ENCODE measurements around the gene OGFOD3.

The OGFOD3 gene

GRCh38 chr17:82445542-82445941 lies 27.2 kb upstream of the OGFOD3 start:
- no peak overlapping the region for H3K4me3 ChIP-seq (ENCODE audit: low read depth, low read length)
- TF ChIP-seq CTCF (IDR thresholded peaks at IDR 0.05; ENCODE audit: borderline replicate concordance, insufficient read depth, low read depth, low read length) = no peak

GRCh38 chr17:82444941-82445521 lies 26.6 kb upstream of the OGFOD3 start:
- H3K4me3 ChIP-seq (ENCODE audit: low read depth, low read length) = no peak overlapping the region
- no peak for TF ChIP-seq CTCF (IDR thresholded peaks at IDR 0.05; ENCODE audit: borderline replicate concordance, insufficient read depth, low read depth, low read length)

- no peak overlapping the region for H3K4me3 ChIP-seq (ENCODE audit: low read depth, low read length)
- no peak for TF ChIP-seq CTCF (IDR thresholded peaks at IDR 0.05; ENCODE audit: borderline replicate concordance, insufficient read depth, low read depth, low read length)
Measured at GRCh38 chr17:82444284-82444893, 26.0 kb upstream of the OGFOD3 start.

DNA sequence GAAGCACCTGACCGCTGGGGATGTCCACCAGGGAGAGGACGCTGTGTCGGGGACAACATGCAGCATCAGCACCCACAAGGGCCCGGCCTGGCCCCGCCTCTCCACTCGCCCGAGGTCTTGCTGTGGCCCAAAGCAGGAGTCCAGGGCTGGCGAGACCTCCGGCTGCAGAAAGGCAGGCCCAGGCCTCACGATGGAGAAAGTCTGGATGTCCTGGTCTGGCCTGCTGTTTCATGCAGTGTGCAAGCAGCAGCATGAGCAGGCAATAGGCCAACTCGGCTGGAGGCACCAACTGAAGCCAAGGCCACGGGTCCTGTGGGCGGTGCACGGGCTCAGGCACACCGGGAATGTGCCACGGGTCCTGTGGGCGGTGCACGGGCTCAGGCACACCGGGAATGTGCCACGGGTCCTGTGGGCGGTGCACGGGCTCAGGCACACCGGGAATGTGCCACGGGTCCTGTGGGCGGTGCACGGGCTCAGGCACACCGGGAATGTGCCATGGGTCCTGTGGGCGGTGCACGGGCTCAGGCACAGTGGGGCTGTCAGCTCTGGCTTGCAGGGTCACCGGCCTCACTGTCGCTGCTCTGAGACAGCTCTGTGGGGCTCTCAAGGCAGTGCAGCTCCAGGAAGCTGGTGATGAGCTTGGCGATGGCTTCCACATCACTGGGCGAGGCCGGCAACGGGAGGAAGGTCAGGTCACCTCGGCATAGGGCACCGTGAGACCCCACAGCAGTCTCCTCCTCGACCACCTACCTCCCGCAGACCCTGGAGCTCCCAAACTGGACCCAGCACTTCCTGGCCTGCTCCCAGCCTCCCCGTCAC lies 25.3 kb upstream of the OGFOD3 start:
- H3K4me3 ChIP-seq (ENCODE audit: low read depth, low read length) = no peak overlapping the region
- no peak for TF ChIP-seq CTCF (IDR thresholded peaks at IDR 0.05; ENCODE audit: borderline replicate concordance, insufficient read depth, low read depth, low read length)

GRCh38 chr17:82442643-82443464 lies 24.5 kb upstream of the OGFOD3 start:
- TF ChIP-seq CTCF (IDR thresholded peaks at IDR 0.05; ENCODE audit: borderline replicate concordance, insufficient read depth, low read depth, low read length) = no peak
- no peak overlapping the region for H3K4me3 ChIP-seq (ENCODE audit: low read depth, low read length)

DNA sequence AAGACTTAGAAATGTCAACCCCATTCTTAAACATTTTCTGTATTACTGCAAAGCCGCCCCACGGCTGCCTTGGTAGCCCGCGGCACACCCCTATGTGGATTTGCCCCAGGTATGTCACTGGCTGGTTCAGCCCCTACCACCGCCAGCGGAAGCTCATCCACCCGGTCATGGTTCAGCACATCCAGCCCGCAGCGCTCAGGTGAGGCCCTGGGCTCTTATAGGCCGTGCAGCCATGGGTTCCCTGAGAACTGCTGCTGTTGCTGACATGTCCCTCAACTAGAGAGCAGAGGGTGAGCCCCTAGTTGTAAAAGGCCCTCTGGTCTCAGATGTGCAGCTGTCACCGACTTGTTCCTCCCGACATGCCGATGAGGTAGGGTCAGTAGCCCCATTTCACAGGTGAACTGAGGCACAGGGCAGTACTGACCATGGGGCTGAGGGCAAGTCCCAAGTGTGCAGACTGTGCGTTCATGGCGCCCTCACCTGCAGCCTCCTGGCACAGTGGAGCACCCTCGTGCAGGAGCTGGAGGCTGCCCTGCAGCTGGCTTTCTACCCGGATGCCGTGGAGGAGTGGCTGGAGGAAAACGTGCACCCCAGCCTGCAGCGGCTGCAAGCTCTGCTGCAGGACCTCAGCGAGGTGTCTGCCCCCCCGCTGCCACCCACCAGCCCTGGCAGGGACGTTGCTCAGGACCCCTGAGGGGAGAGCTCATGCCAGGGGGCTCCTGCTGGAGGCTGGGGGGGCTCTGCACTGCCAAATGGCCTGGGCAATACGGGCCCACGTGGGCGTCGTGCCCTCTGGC lies 23.5 kb upstream of the OGFOD3 start:
- no peak overlapping the region for H3K4me3 ChIP-seq (ENCODE audit: low read depth, low read length)
- TF ChIP-seq CTCF (IDR thresholded peaks at IDR 0.05; ENCODE audit: borderline replicate concordance, insufficient read depth, low read depth, low read length) = no peak

Measured in GM12875 (cell line).